ENCODE measurements around the gene GPX6.
A peak's percentile ranks its signal among the peaks of the same experiment; 100 is the strongest.
"Not testable (repeated sequence)": the region's sequence is repeated elsewhere in the genome, so short reads cannot be mapped to it uniquely, and the experiment has no call there.

The GPX6 gene, protein sequence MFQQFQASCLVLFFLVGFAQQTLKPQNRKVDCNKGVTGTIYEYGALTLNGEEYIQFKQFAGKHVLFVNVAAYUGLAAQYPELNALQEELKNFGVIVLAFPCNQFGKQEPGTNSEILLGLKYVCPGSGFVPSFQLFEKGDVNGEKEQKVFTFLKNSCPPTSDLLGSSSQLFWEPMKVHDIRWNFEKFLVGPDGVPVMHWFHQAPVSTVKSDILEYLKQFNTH

DNA sequence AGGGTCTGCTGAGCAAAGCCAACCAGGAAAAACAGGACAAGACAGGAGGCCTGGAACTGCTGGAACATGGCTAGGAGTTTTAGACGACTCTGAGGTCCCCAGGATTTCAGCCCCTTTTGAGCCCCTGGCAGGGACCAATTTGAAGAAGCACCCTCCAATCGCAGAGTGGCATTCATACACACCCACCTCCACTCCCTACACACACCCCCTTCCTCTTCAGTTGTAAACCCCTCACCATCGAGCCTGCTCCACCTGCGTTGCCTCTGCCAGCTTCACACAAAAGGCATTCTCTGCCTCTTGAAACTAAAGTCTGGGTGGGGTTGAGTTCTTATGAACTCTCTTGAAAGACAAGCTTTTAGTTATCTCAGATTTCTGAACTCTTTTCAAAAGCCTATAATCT lies at the start of gene GPX6:
Gene GPX6, minus strand, starts transcription at position 118 of the 400 bp plus-strand sequence. Its CDS starts 50 bp downstream, at position 68.
- no peak for DNase-seq

DNA sequence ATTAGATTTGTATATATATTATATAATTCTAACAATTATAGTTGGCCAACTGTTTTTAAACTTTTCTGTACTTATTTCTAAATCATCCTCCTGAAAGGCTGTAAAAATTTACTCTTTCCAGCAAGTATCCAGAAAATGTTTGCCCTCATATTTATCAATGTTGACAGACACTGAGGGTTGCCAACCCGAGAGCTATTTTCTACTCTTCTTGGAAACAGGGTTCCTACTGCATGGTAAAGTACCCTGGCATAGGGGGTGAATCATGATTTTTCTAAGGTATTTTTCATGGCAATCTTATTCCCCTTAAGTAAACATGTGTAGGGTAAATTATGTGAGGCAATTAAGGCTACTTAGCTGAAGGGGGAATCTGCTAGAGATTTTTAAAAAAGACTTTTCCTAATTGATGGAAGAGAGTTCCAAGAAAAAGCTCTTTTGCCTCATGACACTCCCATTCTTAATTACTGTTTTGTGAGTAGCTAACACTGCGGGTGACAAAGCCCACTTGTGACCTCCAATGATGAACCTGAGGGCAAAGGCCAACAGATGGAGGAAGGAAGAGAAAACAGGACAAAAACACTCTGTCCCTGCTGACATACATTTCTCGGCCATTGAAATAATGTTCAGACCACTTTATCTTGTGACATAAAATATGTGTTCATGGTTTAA lies 48.0 kb upstream of the GPX6 start:
- DNase-seq, result no peak

DNA sequence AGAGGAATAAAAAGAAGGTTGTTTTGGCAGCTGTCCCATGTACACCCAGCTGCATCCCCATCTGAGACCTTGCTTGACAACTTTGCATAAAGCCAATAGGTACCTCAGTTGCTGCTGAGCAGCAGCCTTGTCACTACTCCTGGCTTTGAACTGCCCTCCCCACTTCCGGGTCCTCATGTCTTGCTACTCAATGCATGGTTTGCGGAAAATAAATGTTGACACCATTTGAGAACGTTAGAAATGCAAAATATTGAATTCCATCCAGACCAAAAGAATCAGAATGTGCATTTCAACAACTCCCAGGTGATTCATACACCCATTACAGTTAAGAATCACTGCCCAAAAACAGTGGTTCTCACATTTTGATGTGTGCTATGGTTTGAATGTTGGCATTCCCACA lies 43.0 kb upstream of the GPX6 start:
- no peak for DNase-seq

DNA sequence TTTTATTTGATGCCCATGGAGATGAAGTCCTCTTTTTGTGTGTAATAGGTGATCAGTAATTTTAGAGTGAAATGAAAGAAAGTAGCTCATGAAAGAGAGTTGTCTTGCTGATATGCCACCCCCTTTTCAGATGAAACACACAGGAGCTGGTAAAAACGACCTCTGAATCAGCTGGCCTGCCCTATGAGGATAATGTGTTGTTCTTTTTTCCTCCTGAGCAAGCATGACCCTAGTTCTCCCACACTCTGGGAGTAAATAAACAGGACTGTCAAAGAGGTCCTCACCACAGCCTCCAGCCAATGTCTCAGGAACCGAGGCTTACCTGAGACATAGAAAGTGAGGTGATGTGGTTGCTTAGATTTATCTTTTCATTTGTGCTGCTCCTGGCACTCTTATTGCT lies 39.5 kb upstream of the GPX6 start:
- DNase-seq, result no peak

DNA sequence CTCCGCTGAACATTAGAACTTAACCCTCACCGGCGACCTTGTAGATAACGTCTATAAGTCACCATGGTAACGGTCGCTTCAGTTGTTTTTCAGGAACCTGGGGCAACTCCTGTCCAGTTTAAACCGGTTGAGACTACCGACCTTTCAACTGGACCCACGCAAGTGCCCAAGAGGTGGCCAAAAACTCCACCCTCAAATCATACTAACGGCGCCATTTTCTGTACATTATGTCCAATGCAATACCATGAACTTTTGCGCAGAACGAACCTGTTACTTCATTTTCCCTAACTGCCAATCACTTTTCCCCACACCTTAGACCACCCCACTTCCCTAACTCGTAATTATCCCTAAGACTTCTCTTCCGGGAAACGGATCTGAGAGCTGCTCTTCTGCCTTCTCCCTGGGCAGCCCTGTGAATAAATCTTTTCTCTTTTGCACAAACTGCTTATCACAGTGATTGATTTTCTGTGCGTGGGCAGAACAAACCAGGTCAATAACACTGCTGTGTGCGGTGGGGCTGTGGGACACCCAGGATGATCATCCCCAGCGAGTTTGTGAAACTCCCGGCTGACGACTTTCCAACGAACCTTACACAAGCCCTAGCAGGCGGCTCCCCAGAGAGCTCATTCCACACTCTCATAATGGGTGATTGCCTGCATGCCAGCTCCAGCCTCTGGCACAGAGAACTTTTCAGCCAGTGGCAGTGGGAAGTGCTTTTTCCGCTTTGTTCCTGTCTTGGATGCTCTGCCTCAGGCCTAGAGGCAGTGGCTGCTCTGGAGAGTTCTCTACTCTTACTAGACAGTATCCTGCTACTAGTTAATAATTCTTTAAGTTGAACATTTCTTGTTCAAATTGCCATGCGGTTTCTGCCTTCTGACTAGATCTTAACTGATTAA lies 38.6 kb upstream of the GPX6 start:
- no peak for DNase-seq

DNA sequence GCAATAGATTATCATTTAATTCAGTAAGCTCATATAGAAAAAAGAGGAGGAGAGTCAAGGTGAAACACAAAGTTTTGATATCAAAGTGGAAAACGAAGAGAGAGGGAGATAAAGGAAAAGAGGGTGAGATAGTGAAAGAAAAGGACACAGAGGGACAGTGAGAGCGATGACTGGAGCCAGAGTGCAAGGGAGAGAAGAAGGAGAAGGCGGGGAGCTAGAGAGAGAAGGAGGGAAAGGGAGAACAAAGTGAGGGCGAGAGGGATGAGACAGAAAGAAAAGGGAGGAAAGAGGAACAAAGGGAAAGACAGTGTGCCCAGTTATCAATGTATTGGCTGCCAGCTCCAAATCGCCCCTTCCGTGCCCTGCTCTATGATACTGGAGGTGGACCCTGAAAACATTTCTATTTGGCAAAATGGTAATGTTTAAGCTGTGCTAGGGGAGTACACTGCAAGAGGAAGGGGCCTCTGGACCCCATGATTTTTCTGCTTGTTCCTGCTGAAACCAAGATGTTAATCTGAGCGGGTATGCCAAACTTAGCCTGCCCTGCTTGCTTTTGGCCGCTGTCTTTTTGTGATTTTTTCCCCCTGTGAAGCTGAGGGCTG lies 37.9 kb upstream of the GPX6 start:
- no peak for DNase-seq

DNA sequence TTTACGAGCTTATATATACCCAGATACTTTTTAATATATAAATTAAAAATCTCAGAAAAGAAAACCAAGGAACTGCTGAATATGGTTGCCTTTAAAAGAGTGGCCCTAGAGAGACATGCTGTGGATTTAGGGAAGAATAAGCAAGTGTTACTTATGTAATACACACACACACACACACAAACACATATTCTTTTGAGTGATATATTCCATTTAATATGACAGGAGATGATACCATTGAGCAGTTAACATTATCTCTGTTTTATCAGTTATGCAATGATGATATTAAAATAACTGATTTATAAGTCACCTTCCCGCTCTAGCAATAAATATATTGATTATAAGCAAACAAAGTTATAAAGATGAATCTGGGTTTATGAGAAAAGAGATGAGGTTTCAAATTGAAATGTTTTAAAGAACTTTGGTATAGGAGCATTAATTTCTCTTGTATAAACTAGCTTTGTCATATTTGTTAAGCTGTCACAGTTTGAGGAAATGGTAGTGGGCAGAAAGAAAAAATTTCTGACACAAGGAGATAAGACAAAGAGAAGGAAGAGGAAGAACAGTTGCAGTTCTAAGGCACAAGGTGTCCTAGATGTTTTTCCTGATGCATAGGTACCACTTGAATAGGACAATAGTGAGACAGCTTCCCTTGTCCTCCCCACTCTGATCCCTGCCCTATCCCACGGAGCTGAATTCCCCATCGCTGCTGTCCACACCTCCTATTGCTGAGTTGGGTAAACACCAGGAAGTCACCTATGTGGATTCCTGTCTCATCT lies 36.5 kb upstream of the GPX6 start:
- no peak for DNase-seq

DNA sequence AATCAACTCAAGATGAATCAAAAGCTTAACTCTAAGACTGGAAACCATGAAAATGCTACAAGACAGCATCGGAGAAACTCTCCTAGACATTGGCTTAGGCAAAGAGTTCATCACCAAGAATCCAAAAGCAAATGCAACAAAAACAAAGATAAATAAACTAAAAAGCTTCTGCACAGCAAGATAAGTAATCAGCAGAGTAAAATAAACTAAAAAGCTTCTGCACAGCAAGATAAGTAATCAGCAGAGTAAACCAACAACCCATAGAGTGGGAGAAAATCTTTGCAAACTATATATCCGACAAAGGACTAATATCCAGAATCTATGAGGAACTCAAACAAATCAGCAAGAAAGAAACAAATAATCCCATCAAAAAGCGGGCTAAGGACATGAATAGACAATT lies 31.4 kb upstream of the GPX6 start:
- DNase-seq, result not testable (repeated sequence)

DNA sequence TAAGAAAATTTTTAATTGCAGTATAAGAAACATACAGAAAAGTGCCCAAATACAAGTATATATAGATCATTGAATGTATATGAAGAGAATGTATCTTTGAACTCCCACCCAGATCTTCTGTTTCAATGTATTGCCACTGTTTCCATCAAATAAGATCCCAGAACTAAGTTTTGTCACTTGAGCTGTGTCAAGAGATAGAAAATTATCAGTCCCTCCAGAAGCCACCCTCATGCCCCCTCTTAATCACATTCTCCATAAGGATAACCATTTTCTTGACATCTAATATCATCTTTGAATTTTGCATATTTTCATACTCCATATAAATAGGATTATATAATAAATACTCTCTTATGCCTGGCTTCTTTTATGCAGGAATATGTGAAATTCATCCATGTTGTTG lies 30.4 kb upstream of the GPX6 start:
- no peak for DNase-seq

DNA sequence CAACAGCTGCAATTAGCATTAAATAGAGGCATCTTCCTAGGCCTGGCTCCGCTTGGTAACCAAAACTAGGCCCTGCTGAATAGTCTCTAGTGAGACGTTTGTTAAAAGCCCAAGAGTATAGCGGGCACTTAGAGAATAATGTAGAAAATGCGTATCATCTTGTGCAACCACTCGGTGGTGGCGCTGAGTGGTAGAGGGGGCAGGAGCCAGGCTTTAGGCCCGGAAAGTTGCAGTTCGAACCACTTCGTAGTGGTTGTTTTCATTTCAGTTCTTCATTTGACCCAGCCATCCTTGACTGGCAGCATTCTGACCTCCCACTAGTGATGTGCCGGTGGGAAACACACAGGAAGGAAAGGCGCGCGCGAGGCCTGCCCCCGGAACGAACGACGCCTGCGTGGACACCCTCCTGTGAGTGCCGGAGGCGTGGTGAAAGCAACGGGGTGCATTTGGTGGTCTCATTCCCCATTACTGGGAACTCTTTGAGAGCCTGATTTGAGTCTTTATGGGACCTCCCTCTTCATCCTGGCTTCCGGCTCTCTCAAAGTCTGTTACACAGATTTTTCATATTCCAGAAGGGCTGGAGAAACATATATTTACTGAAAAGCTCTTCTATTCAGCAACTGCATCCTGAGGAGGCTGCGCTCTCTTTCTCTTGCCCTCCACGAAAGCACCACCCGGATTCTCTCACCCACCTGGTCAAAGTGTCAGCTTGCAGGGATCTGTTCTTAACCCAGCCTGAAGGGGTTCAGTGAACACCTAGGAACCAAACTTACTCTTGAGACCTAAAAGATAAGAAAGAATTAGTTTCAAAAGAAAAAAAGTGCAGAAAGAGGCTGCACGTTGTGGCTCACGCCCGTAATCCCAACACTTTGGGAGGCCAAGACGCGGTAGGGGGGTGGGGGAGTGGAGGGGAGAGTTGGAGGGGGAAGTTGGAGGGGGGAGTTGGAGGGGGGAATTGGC lies 28.3 kb upstream of the GPX6 start:
- peak; percentile 60 for DNase-seq

DNA sequence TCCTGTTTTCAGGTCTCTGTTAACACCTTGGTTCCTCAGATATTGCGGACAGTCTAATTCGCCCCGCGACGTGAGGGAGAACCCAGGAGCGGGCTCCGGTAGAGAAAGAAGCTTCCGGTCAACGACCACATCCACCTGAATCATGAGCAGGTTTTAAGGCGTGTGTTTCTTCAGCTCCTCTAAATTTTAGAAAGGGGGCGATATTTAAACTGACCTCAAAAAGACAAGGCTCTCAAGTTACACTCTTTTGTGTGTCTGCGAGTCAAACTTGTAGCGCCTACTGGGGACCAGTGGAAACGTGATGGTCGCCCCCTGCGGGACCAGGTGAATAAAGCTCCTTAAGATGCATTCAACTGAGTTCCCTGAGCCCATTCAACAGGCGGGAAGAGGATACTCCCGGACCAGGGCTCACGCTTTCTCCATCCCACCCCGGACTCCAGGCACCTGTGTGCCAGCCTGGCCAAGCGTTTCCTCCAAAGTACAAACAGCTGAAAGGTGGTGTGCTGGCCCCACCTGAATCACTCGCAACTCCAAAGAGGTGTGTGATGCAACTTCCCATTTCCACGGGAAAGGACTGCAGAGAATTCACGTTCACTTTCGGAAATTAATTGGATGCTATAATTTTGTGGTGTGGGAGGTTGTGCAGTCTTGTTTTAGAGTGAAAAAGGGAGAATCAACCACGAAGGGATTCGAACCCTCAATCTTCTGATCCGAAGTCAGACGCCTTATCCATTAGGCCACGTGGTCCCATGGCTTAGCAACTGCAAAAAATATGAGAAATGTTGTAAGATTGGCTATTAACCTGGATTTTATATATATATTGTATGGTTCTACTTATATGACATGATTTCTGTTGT lies 27.1 kb upstream of the GPX6 start:
- DNase-seq, result peak; percentile 69

DNA sequence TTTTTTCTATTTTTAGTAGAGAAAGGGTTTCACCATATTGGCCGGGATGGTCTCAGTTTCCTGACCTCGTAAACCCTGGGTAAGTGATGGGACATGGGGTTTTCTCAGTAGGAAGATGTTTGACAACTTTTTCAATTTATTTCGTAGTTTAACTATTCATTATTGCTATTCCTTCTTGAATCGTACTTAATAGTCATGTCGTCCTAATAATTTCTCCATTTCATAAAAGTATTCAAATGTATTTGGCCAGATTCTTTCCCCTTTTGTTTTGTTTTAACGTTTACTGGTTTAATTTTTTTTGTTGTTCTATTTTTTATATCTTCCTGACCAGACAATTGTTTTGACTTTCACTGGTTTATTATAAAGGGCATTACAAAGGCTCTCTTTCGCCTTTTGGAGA lies 26.4 kb upstream of the GPX6 start:
- DNase-seq, result no peak

DNA sequence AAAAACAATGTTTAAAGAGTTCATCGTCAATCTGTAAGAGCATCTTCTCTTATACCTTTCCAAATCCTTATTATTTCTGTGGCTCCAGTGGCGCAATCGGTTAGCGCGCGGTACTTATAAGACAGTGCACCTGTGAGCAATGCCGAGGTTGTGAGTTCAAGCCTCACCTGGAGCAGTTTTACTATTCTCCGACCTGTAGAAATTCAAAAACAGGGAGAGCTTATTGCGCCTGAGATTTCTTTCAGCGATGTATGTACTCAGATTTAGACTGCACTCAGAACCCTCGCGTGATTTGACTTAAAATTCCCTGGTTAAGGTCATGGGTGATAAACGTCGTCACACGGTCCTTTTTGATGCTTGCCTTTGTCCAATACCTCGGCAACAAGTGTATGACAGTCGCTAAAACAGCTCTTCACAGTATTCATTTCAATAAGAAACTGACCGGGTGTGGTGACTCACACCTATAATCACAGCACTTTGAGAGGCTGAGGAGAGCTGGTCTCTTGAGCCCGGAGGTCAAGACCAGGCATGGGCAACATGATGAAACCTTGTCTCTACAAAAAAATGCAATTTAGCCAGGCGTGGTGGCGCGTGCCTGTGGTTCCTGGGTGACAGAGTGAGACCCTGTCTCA lies 22.0 kb upstream of the GPX6 start:
- peak; percentile 38 for DNase-seq

DNA sequence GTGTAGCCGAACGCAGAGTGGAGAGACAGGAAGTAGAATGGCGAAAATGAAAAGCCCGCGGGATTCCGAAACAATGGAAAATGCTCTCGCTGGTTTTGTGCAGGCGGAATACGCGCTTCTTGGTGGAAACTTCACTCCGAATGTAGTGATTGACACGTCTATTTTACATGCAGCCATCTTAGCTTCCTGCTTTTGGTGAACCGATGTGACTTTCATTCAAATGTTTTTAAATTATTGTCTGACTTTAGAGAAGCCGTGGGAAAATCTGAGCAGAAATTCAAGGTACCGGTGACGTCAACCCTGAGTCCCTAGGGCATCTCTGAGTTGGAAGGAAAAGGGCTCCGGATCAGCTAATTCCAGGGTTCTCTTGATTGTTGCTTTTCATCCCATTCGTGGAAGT lies 21.5 kb upstream of the GPX6 start:
- DNase-seq, result no peak

DNA sequence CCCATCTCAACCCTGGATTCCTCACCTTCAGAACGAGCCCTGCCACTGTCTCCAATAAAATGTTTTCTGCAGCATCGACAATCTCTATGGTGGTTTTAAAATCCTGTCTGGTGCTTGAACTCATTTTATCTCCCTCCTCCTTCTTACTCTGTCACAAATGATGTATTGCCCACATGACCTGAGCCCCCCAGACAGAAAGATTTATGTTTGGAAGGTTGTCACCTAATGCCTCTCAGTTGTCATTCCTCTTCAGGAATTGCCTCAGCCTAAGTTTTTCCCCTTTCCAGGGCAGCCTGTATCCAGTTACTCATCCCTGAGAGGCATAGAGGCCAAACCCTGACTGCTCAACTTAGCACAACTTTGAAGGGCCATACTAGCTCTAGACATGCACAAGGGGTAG lies 19.3 kb upstream of the GPX6 start:
- DNase-seq, result no peak

DNA sequence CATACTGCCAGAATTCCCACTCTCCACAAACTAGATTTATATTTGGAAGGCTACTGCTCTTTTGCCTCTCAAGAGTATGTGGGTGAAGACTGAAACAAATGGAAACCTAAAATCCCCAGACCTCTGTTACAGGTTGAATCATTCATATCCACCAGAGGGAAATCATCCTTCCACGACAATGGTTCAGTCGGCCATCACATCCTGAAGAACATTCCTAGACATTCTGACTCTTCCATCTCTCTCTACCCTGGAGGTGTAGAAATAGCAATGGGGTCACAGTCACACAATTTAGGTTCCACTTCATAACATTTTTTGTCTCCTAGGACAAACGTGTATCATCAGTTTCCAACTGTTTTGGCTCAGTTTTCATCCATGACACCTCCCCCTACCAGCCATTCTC lies 18.7 kb upstream of the GPX6 start:
- no peak for DNase-seq

DNA sequence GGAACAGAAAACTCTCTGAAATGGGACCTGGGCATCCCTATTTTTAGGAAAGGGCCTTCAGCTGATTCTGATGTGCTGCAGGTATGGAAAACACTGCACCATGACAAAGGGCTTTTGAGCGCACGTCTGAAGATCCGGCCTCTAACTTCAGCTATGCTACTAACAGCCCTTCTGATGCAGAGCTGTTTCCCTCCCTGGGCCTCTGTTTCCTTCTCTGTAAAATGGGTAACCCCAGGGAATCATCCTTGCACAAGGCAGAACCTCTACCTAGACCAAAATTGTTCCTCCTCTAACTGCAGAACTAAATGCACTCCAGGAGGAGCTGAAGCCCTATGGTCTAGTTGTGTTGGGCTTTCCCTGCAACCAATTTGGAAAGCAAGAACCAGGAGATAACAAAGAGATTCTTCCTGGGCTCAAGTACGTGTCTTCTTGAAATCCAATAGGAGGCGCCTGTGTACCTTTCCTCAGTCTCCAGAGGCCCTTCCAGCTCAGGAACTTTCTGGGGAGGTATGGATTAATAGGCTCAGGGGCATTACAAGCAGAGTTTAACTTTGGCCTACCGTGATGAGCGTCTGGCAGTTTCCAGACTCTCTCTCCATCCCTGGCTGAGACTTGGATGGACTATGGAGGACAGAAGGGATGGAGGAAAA lies 16.0 kb upstream of the GPX6 start:
- no peak for DNase-seq

DNA sequence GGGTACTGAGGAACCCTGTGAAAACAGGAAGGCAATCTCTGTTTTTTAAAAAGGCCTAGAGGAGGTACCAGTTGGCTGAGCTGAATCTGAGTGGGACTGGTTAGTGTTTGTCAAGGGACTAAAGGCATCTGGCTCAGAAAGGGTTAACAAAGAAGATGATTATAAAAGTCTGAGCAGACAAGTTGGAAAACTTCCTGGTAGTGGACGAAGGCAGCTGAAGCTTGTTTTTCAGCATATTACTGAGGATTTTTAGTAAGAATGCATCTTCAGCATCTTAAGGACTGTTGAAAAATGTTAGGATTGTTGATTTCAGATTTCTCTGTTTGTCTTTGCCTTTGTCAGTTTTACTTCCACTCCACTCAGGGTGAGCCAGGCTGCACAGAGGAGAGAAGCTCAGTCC lies 15.2 kb upstream of the GPX6 start:
- DNase-seq, result no peak

DNA sequence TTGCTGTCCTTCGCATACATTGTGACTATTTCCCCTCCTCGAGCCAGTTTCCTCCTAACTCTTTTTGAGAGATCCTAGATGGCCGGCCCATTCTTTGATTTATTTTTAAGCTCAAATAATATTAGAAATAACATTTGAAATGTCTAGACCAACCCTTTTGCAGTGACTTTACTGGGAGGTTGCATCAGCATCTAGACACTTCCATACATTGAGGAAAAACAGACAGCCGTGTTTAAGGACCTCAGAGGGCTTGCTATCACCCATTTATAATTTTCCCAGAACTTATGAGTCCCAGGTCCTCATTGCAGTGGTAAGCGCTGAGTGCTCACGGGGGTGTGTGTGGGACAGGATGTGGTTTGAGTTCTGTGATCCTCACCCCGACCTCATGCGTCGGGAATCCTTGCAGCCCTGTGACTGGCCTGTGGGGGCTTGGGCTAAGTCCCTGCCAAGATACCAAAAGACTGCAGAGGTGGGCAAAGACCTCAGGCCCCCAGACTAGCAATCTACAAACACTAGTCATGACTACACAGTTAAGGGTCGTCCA lies 10.0 kb upstream of the GPX6 start, which contains the start of gene GPX5:
Gene GPX5, plus strand, starts transcription at position 386 of the 544 bp plus-strand sequence. Its CDS starts 133 bp downstream, at position 519.
- peak; percentile 31 for DNase-seq
